Measurements from ENCODE around the gene SLC16A14. TPM values are rescaled to one million over a fixed set of nuclear protein-coding genes. Genes with fewer than 3 reads are reported as not detected.

The SLC16A14 gene
- total and polyA plus RNA-seq, 2 of the 8 experiments (the other 6 are each of a cell fraction or from before 2014, with no cell fraction given): 2.1 to 3.0 TPM

- TF ChIP-seq EP300 (IDR thresholded peaks at IDR 0.05; ENCODE audit: borderline replicate concordance in 1 of 2, low read depth in 2 of 2, low read length in 2 of 2) (no peak), NRF1 (IDR thresholded peaks at IDR 0.05; ENCODE audit: low read depth, low read length) (no peak), SP4 (IDR thresholded peaks at IDR 0.05; ENCODE audit: low read length) (no peak), CEBPB (IDR thresholded peaks at IDR 0.05; ENCODE audit: low read depth, low read length) (no peak), POU5F1 (IDR thresholded peaks at IDR 0.05; ENCODE audit: low read depth, low read length) (no peak)
These were observed 50.6 kb downstream of the SLC16A14 start (continued) for GRCh38 chr2:230018153-230018552.
